K562 (cell line): ENCODE measurements around the gene SETD1B. TPM values are rescaled to one million over a fixed set of nuclear protein-coding genes. Genes with fewer than 3 reads are reported as not detected.
A peak's percentile ranks its signal among the peaks of the same experiment; 100 is the strongest.

ENCODE experiments used
- ATF7 ChIP-seq: fragments of 450-650 bp; IDR thresholded peaks from 2 replicates; pipeline ENCODE4 v1.7.1; 2014; ENCODE audit warnings: mild to moderate bottlenecking, moderate library complexity
- CC2D1A ChIP-seq: fragments of 450-650 bp; IDR thresholded peaks from 2 replicates; pipeline ENCODE4 v1.6.1; 2017; ENCODE audit warnings: mild to moderate bottlenecking
- GTF2F1 ChIP-seq: IDR thresholded peaks from 2 replicates; pipeline ENCODE4 v1.6.1; 2011; ENCODE audit warnings: low read depth, low read length, improper control_type of control experiment
- MEIS2 ChIP-seq: fragments of 450-650 bp; IDR thresholded peaks from 2 replicates; pipeline ENCODE4 v1.6.1; 2014; ENCODE audit warnings: mild to moderate bottlenecking; ENCODE audit not compliant: partially characterized antibody
- SMARCA4 ChIP-seq: fragments of 450-650 bp; IDR thresholded peaks from 2 replicates; pipeline ENCODE4 v1.6.1; 2016
- TAF7 ChIP-seq: fragments of 450-650 bp; IDR thresholded peaks from 2 replicates; pipeline ENCODE4 v1.6.1; 2016; ENCODE audit warnings: missing genetic modification characterization, missing compliant biosample characterization
- TFAM ChIP-seq: fragments of 250-450 bp; sonication (Bioruptor Pico); conservative IDR thresholded peaks from 2 replicates; pipeline ENCODE4 v1.5.0; 2021; ENCODE audit warnings: mild to moderate bottlenecking, moderate library complexity
- ZNF197 ChIP-seq: fragments of 200-800 bp; sonication (Bioruptor generic); IDR thresholded peaks from 2 replicates; pipeline ENCODE4 v1.6.1; 2016; ENCODE audit warnings: low read depth, missing genetic modification characterization, missing compliant biosample characterization
- ZNF253 ChIP-seq: fragments of 250-450 bp; sonication (Bioruptor Pico); conservative IDR thresholded peaks from 2 replicates; pipeline ENCODE4 v1.6.1; 2021; ENCODE audit warnings: mild to moderate bottlenecking
- ZNF436 ChIP-seq: fragments of 250-450, 450-650 bp; sonication (Bioruptor Pico); formaldehyde crosslinking; IDR thresholded peaks from 2 replicates; pipeline ENCODE4 v1.7.0; 2020; ENCODE audit warnings: mild to moderate bottlenecking
- ZNF583 ChIP-seq: fragments of 250-450 bp; sonication (Bioruptor Pico); IDR thresholded peaks from 2 replicates; pipeline ENCODE4 v1.4.0; 2020
- polyA plus RNA-seq, 8 experiments: library from polyadenylated mRNA; depleted of rRNA in 4 of 8; stranded (reverse) in 5 of 8; unstranded in 3 of 8; fragments of >200 nt; fragmentation: Nextera tagmentation in 2 of 8; fragmentation: Illumina TruSeq in 1 of 8; extraction: Ambion mirVana in 2 of 8; extraction: Trizol in 1 of 8; gene quantifications; 2 replicates each; pipeline versions ENCODE4 v1.2.1 to v1.2.3, GENCODE V29; 2011 to 2014; ENCODE audit warnings: inconsistent platforms in 1 of 8, missing spikeins in 1 of 8
- total RNA-seq, 7 experiments: library from RNA; depleted of rRNA in 6 of 7; stranded (reverse); fragments of >200 nt in 6 of 7; fragmentation: Illumina TruSeq in 2 of 7; extraction: Trizol in 2 of 7; gene quantifications; 2 replicates each; pipeline versions ENCODE4 v1.2.1 to v1.2.3, GENCODE V29; 2011 to 2021; ENCODE audit warnings: low replicate concordance in 1 of 7
- TF ChIP-seq, protein P1 (sequence below): fragments of 450-650 bp; IDR thresholded peaks from 2 replicates; pipeline ENCODE4 v1.6.1; 2017; ENCODE audit warnings: antibody characterized with exemption, mild to moderate bottlenecking
- TF ChIP-seq, protein P2 (sequence below): fragments of 250-450 bp; sonication (Bioruptor Pico); IDR thresholded peaks from 2 replicates; pipeline ENCODE4 v1.4.0; 2020
- TF ChIP-seq, protein P3 (sequence below): fragments of 250-450 bp; sonication (Bioruptor Pico); IDR thresholded peaks from 2 replicates; pipeline ENCODE4 v1.4.0; 2020; ENCODE audit warnings: borderline replicate concordance
- TF ChIP-seq, protein P4 (sequence below): fragments of 250-450 bp; sonication (Bioruptor Pico); IDR thresholded peaks from 2 replicates; pipeline ENCODE4 v1.8.0; 2022; ENCODE audit warnings: inconsistent platforms, mild to moderate bottlenecking, moderate library complexity, borderline replicate concordance

Gene SETD1B
- total and polyA plus RNA-seq, 9 of the 15 experiments (the other 6 are each of a cell fraction or from before 2014, with no cell fraction given): 0.48 to 26.6 (median 2.3) TPM

DNA sequence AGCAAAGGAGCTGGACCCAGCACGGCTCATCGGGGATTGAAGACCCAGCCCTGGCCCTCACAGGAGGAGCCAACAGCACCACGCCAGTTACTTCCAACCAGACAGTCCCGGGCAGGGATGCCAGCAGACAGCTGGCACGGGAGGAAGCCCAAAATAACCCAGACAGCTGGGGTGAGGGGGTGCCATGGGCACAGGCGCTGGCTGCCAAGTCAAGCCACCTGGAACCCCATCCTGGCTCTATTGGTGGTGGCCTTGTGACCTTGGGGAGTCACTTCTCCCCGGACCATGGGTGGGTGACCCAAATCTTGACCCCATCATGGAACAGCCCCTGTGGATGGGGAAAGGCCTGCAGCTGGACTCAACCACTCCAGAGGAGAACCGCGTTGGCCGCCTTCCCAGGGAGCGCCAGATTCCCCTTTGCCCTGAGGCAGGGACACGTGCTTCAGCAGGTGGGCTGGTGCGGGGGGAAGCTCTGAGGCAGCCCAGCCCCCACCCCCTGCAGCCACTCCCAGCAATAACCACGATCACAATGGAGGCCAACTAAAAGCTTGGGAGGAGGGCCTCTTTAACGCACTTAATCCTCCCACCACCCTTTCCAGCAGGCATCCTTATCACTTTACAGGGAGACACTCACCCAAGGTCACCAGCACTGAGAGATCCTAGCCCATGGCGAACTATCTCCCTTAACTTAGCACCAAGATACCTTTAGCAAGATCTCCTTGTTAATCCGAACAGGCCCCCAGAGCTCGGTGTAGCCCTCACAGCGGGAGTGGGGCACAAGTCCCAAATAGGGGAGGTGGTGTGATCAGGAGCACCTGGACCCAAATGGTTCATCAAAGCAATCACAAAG, 5.6 kb upstream of the SETD1B start (continued):
- TF ChIP-seq, protein P1, sequence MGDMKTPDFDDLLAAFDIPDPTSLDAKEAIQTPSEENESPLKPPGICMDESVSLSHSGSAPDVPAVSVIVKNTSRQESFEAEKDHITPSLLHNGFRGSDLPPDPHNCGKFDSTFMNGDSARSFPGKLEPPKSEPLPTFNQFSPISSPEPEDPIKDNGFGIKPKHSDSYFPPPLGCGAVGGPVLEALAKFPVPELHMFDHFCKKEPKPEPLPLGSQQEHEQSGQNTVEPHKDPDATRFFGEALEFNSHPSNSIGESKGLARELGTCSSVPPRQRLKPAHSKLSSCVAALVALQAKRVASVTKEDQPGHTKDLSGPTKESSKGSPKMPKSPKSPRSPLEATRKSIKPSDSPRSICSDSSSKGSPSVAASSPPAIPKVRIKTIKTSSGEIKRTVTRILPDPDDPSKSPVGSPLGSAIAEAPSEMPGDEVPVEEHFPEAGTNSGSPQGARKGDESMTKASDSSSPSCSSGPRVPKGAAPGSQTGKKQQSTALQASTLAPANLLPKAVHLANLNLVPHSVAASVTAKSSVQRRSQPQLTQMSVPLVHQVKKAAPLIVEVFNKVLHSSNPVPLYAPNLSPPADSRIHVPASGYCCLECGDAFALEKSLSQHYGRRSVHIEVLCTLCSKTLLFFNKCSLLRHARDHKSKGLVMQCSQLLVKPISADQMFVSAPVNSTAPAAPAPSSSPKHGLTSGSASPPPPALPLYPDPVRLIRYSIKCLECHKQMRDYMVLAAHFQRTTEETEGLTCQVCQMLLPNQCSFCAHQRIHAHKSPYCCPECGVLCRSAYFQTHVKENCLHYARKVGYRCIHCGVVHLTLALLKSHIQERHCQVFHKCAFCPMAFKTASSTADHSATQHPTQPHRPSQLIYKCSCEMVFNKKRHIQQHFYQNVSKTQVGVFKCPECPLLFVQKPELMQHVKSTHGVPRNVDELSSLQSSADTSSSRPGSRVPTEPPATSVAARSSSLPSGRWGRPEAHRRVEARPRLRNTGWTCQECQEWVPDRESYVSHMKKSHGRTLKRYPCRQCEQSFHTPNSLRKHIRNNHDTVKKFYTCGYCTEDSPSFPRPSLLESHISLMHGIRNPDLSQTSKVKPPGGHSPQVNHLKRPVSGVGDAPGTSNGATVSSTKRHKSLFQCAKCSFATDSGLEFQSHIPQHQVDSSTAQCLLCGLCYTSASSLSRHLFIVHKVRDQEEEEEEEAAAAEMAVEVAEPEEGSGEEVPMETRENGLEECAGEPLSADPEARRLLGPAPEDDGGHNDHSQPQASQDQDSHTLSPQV: peak; percentile 82; the same call in 1 of the 2 replicates
- TF ChIP-seq GTF2F1: no peak
- TF ChIP-seq TFAM: no peak
- TF ChIP-seq, protein P2, sequence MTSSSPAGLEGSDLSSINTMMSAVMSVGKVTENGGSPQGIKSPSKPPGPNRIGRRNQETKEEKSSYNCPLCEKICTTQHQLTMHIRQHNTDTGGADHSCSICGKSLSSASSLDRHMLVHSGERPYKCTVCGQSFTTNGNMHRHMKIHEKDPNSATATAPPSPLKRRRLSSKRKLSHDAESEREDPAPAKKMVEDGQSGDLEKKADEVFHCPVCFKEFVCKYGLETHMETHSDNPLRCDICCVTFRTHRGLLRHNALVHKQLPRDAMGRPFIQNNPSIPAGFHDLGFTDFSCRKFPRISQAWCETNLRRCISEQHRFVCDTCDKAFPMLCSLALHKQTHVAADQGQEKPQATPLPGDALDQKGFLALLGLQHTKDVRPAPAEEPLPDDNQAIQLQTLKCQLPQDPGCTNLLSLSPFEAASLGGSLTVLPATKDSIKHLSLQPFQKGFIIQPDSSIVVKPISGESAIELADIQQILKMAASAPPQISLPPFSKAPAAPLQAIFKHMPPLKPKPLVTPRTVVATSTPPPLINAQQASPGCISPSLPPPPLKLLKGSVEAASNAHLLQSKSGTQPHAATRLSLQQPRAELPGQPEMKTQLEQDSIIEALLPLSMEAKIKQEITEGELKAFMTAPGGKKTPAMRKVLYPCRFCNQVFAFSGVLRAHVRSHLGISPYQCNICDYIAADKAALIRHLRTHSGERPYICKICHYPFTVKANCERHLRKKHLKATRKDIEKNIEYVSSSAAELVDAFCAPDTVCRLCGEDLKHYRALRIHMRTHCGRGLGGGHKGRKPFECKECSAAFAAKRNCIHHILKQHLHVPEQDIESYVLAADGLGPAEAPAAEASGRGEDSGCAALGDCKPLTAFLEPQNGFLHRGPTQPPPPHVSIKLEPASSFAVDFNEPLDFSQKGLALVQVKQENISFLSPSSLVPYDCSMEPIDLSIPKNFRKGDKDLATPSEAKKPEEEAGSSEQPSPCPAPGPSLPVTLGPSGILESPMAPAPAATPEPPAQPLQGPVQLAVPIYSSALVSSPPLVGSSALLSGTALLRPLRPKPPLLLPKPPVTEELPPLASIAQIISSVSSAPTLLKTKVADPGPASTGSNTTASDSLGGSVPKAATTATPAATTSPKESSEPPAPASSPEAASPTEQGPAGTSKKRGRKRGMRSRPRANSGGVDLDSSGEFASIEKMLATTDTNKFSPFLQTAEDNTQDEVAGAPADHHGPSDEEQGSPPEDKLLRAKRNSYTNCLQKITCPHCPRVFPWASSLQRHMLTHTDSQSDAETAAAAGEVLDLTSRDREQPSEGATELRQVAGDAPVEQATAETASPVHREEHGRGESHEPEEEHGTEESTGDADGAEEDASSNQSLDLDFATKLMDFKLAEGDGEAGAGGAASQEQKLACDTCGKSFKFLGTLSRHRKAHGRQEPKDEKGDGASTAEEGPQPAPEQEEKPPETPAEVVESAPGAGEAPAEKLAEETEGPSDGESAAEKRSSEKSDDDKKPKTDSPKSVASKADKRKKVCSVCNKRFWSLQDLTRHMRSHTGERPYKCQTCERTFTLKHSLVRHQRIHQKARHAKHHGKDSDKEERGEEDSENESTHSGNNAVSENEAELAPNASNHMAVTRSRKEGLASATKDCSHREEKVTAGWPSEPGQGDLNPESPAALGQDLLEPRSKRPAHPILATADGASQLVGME: no peak
- TF ChIP-seq TAF7 (tag): no peak
- no peak for TF ChIP-seq ZNF436 (CRISPR knock-in tag)
- peak; percentile 16; the same call in 1 of the 2 replicates for TF ChIP-seq SMARCA4
- no peak for TF ChIP-seq MEIS2
- TF ChIP-seq ZNF197: no peak
- no peak for TF ChIP-seq ZNF253 (CRISPR knock-in tag)
- no peak for TF ChIP-seq ZNF583 (CRISPR knock-in tag)
- TF ChIP-seq, protein P3, sequence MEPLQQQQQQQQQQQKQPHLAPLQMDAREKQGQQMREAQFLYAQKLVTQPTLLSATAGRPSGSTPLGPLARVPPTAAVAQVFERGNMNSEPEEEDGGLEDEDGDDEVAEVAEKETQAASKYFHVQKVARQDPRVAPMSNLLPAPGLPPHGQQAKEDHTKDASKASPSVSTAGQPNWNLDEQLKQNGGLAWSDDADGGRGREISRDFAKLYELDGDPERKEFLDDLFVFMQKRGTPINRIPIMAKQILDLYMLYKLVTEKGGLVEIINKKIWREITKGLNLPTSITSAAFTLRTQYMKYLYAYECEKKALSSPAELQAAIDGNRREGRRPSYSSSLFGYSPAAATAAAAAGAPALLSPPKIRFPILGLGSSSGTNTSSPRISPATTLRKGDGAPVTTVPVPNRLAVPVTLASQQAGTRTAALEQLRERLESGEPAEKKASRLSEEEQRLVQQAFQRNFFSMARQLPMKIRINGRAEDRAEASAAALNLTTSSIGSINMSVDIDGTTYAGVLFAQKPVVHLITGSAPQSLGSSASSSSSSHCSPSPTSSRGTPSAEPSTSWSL (CRISPR knock-in tag): no peak
- TF ChIP-seq ATF7: peak; percentile 22; the same call in 1 of the 2 replicates
- no peak for TF ChIP-seq CC2D1A
- TF ChIP-seq, protein P4, sequence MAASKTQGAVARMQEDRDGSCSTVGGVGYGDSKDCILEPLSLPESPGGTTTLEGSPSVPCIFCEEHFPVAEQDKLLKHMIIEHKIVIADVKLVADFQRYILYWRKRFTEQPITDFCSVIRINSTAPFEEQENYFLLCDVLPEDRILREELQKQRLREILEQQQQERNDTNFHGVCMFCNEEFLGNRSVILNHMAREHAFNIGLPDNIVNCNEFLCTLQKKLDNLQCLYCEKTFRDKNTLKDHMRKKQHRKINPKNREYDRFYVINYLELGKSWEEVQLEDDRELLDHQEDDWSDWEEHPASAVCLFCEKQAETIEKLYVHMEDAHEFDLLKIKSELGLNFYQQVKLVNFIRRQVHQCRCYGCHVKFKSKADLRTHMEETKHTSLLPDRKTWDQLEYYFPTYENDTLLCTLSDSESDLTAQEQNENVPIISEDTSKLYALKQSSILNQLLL (CRISPR knock-in tag): no peak
